Astrocyte of the cerebellum (primary cell): ENCODE data around the gene POLR2H.

Experiments
- DNase-seq: peaks from one replicate; pipeline ENCODE4 v3.0.0-alpha.2; 2011; ENCODE audit warnings: low read depth
- H3K4me3 ChIP-seq: 2 replicates; pipeline ENCODE4 v1.5.1; 2011; ENCODE audit warnings: mild to moderate bottlenecking, low read depth, low read length, moderate library complexity
- in situ Hi-C: cut with HindIII; loops from 2 replicates; pipeline ENCODE4 v1.10.0; 2017; ENCODE audit warnings: low sequenced_read_pairs
- TF ChIP-seq, protein P1 (sequence below): IDR thresholded peaks from 2 replicates; pipeline ENCODE4 v1.5.1; 2012; ENCODE audit warnings: low read length, low read depth, moderate library complexity, mild to moderate bottlenecking; ENCODE audit errors: missing control alignments

Gene POLR2H

DNA sequence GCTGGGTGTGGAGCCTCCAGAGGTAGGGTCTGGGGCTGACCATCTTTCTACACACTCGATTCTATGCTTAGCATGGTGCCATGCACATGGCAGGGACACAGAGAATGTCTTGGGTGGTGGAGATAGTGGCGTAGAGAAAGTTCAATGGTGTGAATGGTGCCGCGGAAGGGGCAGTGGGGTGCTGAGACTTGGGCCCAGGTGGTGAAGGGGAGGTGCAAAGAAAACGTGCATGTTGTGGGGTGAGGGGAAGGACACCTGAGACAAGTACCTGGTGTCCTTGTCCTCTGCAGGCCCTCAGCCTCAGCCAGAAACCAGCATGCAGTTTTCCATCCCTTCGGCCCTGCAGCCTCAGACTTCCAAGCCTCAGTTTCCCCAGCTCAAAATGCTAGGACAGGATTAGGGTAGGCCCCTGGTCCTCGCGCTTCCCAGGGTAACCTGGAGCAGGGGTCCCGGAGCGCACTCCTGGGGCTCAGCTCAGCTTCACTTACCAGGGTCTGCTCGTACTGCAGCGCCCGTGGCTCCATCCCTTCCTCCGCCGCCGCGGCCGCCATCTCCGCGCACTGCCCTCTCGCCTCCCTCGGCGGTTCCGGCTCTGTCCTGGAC, 480 bp upstream of the POLR2H start:
- in situ Hi-C loops: no loop called here
- no peak for DNase-seq
- peak overlapping the region; percentile 76 for H3K4me3 ChIP-seq
- TF ChIP-seq, protein P1, sequence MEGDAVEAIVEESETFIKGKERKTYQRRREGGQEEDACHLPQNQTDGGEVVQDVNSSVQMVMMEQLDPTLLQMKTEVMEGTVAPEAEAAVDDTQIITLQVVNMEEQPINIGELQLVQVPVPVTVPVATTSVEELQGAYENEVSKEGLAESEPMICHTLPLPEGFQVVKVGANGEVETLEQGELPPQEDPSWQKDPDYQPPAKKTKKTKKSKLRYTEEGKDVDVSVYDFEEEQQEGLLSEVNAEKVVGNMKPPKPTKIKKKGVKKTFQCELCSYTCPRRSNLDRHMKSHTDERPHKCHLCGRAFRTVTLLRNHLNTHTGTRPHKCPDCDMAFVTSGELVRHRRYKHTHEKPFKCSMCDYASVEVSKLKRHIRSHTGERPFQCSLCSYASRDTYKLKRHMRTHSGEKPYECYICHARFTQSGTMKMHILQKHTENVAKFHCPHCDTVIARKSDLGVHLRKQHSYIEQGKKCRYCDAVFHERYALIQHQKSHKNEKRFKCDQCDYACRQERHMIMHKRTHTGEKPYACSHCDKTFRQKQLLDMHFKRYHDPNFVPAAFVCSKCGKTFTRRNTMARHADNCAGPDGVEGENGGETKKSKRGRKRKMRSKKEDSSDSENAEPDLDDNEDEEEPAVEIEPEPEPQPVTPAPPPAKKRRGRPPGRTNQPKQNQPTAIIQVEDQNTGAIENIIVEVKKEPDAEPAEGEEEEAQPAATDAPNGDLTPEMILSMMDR: no peak

DNA sequence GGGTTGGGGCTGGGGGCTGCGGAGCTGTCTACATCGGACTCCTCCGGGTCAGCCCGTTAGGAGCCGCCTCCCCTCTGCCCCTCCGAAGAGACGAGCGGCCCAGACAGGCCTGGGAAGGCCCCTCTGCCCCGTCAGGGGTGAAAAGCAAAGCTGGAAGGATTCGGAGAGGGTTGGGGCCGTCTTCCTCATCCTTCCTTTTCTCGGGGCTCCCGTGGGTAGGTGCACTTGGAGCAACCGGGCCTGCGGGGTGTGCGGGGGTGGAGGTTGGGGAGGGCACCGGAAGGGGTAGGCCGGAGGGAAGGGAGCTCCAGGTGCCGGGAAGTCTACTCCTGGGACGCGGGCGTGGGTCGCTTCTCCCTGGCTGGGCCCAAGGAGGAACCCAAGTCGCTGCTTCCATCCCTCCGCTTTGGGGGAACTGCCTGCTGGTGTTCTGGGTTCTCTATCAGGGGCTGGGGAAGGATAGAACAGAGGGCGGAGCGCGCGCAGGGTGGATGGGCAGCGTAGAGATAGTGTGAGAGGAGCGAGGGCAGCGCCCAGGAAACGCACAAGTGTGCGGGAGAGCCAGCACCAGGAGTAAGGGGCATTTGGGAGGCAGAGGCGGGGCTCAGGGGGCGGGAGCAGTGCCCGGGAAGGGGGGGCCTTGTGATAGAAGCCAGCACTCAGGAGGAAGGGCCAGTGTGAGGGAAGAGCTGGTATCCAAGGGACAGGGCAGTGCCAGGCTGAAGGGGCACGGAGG, 590 bp downstream of the POLR2H start:
- TF ChIP-seq, protein P1: no peak
- H3K4me3 ChIP-seq: peak overlapping the region; percentile 76
- DNase-seq: no peak
- in situ Hi-C loops: no loop called here

DNA sequence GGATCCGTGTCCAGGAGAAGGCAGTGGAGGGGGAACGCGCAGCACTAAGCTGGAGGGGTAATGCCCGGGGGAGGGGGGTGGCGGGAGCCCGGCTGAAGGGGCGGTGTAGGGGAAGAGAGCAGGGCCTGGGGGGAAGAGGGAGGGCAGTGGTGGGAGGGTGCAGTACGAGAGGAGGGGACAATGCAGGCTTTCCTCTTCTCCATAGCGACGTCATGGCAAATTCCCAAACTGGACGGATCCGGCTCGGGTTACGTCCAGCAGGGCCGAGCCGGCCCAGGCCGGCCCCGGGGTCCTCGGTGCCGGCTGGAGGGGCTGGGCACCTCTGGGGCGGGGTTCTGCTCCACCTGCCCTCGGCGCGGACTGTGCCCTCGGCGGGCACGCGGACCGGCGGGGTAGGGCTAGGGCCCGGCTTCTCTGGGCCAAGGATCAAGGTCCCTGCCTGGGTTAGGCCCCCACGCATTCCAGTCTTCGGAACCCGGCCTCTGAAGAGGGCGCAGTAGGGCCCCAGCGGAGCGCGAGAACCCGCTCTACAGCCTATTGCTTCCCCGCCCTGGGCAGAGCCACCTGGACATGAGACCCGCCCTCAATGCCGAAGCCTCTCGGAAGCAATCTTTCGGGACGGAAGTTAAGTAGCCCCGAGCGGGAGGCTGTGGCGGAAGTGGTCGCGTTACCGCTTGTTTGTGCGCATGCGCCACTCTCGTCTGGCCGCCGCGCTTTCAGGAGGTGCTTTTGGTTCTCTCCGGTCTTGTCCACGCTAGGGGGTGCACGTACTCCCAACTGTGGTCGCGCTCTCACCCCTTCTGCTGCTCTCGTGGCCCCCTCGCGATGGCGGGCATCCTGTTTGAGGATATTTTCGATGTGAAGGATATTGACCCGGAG, 1.4 kb downstream of the POLR2H start:
- TF ChIP-seq, protein P1: peak; percentile 56
- in situ Hi-C loops: no loop called here
- peak; percentile 95 for DNase-seq
- H3K4me3 ChIP-seq: peak overlapping the region; percentile 76

DNA sequence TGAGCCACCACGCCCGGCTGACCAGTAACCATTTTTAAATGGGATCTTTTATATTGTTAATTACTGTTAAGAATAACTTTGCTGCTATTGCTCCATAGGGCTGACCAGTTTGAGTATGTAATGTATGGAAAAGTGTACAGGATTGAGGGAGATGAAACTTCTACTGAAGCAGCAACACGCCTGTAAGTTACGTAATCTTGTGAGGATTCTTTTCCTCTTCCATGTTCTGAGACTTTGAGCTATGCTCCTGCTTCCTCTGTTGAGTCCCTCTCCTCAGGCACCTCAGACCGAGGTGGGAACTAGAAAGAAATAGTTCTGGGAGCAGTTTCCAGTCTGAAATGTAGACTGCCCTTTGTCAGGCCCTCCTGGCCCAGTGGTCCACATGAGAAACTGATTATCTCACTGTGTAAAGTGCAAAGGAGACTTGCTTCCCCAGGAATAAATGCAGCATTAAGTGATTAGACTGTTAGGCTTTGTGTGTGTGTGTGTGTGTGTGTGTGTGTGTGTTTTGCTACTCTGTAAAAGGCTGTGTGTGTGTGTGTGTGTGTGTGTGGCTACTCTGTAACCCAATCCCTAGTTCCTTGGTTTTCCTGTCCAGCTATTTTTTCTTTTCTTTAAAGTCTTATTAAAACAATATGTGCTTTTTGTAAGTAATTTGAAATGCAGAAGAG, 5.2 kb downstream of the POLR2H start:
- no peak for DNase-seq
- H3K4me3 ChIP-seq: no peak overlapping the region
- in situ Hi-C loops: loop anchor here (5.0 kb wide), 1 partner anchor 99 kb away; no protein-coding TSS in a partner anchor
- TF ChIP-seq, protein P1: no peak

DNA sequence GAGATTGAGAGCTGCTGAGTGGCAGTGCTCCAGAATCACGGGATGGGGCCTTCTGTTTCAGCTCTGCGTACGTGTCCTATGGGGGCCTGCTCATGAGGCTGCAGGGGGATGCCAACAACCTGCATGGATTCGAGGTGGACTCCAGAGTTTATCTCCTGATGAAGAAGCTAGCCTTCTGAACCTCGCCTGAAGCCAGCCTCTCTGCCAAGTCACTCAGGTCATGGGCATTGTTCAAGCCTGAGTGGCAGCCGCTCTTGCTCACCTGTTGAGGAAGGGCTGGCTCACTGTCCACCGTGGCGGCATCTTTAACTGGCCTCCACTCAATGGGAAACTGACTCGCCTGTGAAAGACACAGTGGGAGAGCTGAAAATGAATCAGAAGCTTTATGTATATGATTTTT, 6.6 kb downstream of the POLR2H start:
- H3K4me3 ChIP-seq: no peak overlapping the region
- TF ChIP-seq, protein P1: no peak
- in situ Hi-C loops: loop anchor here (5.0 kb wide), 1 partner anchor 101 kb away; no protein-coding TSS in a partner anchor
- no peak for DNase-seq
